Stimulated activated CD8-positive, alpha-beta memory T cell treated with anti-CD3 and anti-CD28 coated beads, Interleukin-4, amount 100 ng/mL, for 1 hour (primary cell): ENCODE measurements around the gene KRT7.
"Not testable (repeated sequence)": the region's sequence is repeated elsewhere in the genome, so short reads cannot be mapped to it uniquely, and the experiment has no call there.

Experiments
- DNase-seq, 2 donors: peaks; one replicate each; pipeline ENCODE4 v3.0.0-alpha.2; 2020; ENCODE audit warnings: low read depth in 2 of 2, low spot score in 1 of 2

The KRT7 gene

DNA sequence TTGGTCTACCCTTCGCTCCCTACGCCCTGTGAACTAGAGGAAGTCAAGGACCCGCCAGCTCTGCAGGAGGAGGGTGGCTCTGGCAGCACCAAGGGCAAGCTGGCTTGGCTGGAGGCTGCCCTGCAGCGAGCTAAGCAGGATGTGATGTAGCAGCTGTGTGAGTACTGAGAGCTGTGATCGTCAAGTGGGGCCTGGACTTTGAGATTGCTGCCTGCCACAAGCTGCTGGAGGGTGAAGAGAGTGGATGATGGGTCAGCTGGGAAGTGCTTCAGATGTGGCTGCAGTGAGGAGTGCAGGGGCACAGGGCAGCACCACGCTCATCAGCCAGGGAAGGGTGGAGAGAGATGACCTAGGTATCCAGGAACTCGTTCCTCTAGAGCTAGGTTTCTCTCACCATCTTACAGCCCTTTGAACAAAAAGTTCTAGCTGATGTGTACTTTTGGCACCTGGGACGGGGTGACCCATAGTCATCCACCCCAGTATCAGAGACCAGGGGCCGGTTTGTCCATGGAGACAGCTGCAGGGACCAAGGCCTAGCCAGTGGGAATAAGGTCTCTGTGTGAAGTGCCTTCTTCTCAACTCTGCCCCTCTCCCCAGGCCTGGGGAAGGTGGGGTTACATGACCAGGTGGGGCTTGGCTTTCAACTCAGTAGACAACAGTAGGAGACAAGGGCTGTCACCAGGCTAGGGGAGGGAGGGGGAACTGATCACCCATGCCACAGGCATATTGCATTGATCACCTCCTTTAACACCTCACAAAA, 44.6 kb downstream of the KRT7 start:
- no peak for DNase-seq

DNA sequence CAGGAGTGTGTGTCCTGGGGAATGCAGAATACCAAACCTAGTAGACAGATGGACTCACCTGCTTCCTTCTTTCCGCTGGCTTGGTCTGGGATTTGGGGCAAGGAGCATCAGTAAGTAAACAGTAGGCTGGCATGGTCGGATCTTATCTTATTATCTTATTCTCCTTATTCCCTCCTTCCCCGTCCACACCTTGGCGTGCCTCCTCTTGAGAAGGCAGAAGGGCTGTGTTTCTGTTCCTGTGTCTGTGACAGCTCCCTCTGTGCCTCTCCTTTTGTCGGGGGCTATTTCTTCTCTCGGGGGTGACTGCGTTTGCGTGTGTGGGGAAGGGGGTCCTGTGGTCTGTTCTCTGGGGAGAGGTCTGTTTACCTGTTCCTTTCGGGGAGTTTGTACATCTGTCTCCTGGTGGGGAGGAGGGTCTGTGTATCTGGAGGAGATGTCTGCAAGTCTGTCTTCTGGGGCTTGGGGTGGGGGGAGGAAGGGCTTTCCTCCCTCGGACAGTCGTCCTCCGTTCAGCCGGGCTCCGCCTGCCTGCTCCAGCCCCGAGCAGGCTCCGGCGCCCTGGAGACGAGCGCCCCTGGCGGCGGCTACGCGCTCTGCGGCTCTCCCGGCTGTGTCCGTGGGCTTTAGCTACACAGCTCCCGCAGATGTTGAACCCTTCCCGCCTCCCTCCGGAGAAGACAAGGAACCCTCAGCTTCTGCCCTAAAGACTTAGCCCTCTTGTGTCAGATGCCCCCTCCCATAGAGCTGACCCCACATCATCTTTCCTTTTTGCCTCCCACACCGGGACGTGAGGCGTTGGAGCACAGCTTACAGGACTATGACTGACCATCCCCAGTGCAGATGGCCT, 45.8 kb downstream of the KRT7 start:
- peak; percentile 31 to 42 for DNase-seq

DNA sequence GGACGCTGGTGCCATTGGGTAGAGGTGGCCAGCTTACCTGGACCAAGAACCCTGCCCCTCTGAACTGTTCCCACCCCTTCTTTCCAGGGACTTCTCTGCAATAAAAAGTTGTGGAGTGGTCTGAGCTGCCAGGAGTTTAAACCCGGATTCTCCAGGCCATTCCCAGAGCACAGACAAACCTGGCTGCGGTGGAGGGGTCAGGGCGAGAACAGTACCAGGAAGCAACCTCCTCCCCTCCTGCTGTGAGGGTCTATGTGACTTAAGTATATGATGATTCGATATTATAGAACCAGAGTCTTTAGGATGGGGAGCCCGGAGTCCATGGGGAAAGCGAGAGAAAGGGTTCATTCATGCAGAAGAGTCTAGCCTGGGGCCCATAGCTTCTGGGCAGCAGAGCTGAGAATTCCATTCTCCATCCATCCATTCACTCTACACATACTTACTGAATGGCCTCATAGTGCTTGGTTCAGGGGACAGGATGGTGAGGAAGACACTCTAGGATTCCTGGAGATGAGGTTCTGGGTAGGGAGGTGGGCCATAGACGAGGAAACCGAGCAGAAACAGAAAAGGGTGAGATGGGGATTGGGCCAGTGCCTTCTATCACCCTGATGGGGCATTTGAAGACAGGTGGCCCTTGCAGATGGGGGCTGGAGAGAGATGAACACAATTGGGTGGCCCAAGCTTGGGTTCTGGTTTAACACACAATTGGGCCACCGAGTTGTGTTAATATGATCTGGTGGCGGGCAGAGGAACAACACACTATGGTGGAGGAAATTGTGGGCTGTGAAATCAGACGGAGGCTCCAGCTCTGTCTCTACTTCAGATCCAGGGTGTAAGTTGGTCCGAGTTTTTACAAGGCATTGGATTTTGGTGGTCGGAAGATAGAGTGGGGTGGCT, 46.6 kb downstream of the KRT7 start:
- DNase-seq, result no peak

DNA sequence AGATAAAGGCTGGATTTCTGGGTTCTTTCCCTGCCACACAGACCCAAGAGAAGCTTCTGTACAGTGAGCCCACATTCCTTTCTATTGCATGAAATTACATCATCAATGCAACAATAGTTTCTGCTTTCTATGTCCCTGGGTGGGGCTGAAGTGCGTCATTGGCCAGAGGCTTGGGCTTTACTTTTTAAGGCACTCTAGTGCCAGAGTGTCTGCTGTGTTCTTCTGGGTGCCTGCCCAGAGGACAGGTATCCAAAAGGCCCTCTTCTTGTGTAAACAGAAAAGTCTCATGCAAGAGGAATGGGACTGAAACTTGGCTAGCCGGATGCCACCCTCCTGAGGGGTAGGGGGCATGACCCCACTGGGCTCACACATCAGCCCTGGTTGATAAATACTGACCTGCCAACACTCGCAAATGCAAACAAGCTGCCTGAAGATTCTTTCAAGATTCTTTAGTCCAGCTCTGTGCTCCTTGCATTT, 47.3 kb downstream of the KRT7 start:
- no peak for DNase-seq

DNA sequence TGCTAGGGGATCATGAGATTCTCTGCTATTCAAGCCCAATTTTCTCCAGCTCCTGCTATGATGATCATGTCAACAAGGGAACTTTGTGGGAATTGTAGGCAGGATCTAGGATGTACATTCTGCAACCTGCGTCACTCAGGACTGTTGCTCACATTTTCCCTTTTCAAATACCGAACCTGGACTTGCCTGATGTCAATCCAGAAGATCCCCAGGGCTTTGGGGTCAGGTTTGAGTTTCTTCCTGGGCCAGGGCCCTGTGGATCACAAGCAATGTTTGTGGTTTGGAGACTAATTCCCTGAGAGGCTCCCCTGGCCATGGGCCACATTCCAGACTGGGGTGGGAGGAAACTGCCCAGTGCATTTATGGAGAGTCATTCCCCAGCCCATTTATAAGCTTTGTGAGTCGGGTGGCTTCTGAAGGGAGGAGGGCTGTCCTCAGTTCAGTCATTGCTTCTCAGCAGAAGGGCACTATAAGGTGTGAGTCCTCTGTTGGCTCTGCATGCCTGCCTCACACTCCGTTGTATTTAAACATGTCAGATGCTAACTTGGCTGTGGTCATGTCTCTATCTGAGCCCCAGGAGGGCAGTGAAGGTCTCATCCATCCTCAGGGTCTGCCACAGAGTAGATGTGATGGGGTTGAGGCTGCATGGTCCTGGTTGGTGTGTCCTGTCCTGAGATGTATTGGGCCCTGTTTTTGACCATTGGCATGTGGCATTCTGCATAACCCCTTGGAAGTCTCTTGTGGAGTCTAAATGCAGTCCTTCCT, 47.9 kb downstream of the KRT7 start:
- no peak for DNase-seq

DNA sequence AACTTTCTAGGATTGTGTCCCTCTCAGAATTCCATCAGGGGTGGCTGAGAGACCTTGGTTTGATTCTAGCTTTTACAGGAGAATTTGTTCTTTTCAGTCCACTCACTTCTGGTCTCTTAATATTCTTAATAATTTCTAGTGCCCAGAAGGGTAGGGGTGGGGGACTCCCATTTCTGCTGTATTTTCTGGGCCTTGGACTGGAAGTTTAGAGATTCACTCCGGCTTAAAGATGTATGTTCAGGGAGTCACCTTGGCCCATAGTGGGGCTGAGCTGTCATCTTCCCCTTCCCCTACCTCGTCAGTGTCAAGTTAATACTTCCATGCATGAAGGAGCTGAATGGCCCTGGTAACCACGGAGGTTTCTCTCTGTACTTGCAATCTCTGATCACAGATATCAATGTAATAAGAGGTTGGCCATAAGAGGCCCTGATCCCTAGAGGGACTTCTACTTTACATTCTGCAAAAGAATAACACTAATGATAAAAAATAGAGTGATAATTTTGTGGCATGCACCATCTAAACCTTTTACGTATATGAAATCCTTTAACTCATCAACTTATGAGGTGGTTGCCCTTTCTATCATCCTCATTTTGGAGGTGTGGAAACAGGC, 51.6 kb downstream of the KRT7 start:
- no peak for DNase-seq

DNA sequence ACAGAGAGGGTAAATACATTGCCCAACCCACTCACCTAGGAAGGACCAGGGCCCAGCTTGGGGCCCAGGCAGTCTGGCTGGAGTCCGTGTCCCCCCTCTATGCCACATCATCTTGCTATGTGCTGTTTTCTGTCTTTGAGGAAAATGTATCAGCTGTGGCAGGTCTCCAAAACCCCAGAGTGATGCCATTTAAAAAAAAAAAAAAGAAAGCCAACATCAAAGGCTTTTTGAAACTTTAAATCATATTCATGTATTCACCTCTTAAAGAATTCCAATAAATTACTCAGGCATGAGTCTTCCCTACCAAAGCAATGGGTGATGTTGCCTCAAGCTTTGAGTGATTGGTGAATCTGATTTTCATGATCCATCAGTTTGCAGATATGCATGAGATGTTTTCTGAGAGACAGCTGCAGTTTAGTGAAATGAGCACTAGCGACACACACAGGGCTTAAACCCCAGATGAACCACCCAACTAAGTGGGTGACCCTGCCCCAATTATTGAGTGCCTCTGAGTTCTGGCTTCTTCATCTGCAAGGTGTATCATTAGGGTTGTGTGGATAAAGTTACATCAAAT, 52.2 kb downstream of the KRT7 start:
- no peak for DNase-seq

DNA sequence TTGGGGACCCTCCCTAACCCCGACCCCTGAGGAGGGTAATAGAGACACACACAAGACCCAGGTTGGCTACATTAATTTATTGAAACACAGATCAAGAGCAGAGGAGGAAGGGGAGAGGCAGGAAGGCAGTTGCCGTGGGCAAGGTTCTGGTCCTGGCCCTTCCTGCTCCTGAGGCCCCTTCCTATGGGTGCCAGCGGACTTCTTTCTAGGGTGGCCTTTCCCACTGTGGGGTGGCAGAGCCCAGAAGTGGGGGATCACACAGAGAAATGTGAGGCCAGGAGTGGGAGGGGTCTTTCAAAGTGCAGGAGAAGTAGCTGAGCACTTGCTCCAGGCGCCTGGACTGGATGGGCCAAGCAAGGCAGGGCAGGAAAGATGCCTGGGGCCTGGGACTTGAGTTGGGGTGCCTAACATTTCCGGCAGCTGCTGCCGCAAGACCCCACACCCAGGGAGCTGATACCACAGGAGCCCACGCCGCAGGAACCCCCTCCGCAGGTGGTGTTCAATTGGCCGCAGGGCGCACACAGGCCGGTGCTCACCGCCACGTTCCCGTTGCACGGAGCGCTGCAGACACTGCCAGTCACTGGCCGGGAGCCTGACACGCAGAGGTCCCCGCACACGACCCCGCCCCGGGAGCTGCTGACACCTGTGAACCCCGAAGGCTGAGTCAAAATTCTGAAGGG, 52.9 kb downstream of the KRT7 start:
- DNase-seq, result no peak

DNA sequence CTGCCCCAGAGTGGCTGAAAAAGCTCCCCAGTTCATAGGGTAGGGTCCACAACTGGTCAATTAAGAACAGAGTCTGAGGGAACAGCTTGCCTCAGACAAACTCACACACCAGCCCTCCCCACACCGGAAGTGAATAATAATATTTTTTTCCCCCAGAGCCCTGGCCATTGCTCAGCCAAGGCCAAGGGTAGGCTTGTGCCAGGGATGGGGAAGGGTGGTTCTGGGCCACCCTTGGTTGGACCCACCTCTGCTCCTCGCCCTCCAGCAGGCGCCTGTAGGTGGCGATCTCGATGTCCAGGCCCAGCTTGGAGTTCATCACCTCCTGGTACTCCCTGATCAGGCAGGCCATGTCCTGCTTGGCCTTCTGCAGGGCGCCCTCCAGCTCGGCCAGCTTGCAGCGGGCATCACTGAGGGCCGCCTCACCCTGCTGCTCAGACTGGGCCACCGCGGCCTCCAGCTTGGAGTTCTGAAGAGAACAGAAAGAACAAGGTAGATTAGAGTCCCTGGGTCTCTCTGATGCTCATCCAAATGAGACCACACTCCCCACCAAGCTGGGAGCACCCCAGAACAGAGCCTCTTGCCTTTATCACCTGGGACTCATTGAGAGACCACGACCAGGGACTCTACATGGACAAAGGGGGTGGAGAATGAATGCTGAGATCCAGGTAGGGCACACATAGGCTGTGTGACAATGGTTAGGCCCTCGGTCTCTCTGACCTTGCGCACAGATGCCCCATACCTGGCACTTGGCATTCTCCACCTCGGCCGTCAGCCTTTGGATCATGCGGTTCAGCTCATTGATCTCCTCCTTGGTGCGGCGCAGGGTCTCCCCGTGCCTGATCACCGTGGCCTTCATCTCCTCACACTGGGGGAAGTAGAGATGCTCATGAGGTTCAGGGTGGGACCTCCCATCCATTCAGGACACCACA, 54.1 kb downstream of the KRT7 start:
- DNase-seq, result not testable (repeated sequence)

DNA sequence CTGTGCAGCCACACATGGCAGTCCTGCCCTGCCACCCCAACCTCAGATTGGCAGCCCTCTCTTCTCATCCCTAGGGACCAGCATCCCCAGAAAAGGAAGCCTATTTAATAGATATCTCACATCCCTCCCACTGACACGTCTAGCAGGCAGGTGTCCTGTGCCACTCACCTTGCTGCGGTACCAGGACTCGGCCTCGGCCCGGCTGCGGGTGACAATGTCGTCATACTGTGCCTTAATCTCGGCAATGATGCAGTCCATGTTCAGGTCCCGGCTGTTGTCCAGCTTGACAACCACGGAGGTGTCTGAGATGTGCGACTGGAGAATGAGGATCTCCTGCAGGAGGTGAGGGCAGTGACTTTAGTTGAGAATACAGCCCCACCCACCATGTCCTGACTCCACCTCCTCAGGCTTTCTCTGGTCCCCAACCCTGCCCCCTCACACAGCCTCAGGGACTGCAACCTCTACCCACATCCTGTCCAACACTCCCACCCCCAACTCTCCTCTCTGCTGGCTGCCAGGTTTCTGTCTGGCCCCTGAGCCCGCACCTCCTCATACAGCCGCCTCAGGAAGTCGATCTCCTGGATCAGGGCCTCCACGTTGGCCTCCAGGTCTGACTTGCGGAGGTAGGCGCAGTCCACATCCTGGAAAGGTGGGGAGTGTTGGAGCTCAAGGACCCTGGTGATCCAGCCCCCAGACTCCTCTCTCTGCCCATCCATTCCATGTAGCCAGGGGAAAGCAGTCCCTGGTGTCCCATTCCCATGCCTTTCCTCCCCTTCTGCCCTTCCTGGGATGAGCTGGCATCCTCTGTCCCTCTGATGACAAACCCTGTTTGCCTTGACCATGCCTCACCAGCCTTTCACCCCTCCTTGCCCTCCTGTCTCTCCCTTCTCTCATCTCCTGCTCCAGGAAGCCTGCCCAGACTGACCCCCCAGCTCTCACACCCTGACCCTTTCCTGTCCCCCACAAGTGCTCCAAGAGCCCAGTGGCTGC, 55.1 kb downstream of the KRT7 start:
- not testable (repeated sequence) for DNase-seq

DNA sequence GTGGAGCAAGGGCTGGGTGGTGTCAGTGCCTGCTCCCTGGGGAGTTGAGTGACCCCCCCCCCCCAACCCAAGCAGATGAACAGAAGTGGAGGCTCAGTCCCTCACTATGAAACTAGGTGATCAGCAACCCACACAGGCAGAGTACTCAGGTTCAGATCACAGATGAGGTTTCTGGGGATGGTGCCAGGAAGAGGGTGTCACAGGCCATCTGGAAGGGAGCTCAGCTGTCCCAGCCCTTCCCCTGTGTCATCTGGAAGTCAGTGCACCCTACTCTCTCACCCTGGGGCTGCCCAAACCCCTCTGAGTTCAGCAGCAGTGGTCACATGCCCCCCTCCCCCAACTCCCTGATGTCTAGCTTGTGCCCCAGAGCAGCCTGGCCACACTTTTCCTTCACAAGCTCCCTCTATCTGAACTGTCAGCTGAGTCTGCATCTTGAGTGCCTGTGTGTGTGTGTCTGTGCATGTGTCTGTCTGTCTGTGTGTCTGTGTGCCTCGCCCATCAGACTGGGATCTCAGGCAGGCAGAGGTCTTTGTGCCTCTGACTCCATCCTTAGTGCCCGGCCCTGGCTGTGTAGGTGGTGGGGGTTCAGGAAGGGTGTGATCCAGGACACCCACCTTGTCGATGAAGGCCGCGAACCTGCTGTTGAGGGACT, 57.6 kb downstream of the KRT7 start:
- DNase-seq, result not testable (repeated sequence)

DNA sequence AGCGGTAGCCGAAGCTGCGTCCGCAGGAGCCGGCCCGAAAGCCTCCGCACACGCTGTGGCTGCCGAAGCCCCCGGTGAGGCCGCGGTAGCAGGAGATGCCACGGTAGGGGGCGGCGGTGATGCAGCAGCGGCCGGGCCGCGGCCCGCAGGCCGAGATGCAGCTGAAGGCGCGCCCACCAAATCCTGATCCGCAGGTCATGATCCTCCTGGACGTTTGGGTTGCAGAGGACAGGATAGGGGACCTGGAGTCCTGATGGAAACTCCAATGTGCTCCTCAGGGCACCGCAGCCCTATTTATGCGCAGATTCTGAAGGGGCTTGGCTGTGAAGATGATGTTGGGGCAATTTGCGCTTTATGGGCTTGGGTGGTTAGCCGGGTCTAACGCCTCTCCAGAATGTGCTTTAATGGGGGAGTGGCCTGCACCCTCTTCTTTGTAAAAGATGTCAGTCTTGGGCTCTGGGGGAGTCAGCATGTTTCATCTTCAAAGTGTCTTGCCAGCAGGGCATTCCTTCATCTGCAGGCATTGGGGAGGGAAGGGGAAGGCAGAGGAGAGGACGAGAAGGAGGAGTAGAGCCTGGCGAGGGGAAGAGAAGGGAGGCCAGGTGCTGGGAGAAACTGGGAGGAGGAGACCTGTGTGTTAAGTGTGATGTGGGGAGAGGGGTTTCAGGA, 58.4 kb downstream of the KRT7 start, which contains the start of gene KRT81:
Gene KRT81, minus strand, starts transcription at position 268 of the 669 bp plus-strand sequence. Its CDS starts 69 bp downstream, at position 199.
- no peak for DNase-seq

DNA sequence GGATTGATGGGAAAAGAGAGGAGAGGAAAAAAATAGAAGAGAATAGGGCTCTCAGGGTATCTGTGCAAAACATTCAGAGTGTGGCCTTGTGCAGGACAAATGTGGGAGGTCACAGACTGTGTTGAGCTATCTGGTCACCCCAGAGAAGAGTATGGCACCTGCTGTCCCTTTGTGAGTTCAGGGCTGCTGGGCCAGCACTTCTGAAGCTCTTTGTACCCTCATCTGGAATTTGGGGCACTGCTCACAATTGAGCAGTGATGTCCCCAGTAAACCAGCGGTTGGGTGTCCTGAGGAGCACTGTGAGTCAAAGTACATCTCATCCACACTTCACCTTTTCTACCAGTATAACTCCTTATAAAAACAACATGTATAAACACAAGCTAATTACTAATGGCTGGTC, 60.9 kb downstream of the KRT7 start:
- DNase-seq, result no peak

DNA sequence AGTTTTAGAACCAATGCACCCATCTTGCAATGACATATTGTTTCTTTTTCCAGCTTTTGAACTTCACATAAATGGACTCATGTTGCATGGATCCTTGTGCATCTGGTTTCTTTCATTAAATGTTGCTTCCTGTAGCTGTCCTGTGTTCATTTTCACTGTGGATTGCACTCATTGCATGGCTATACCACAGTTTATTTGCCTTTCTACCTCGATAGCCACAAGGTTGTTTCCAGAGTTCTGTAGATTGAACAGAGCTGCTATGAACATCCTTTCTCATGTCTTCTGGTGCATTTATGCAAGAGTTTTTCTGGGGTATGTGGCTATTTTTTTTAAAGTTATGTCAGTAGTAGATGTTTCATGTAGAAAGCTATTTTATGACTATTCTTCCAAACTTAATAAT, 61.8 kb downstream of the KRT7 start:
- DNase-seq, result no peak

DNA sequence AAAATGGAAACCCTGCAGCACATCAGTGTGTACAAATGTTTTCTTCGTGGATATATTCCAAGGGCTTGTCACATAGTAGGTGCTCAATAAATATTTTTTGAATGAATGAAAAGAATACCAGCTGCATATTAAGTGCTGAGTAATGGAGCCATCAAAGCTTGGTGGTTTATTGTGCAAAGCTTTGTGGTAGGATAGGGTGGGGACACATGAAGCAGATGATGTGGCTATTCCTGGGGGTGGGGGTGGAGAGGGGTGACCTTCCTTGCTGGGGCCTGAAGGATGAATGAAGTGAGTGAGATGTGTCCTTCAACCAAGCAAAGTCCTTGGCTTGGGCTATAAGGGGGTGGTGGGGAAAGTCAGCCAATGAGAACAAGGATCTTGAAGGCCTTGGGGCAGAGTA, 62.6 kb downstream of the KRT7 start:
- DNase-seq, result no peak
